Bronchus fibroblast of lung (primary cell): ENCODE data around the gene CNTNAP2. TPM values are rescaled to one million over a fixed set of nuclear protein-coding genes. Genes with fewer than 3 reads are reported as not detected.

Experiments used
- total RNA-seq: library from RNA; depleted of rRNA; stranded (reverse); fragments of >200 nt; gene quantifications from 2 replicates; pipeline ENCODE4 v1.2.3, GENCODE V29; 2015

The CNTNAP2 gene
- total RNA-seq = under 0.01 TPM in 1 of 2 replicates, not detected in the other

GRCh38 chr7:146116521-146117222 lies at the start of gene CNTNAP2:
CNTNAP2 (plus strand) TSS chr7:146116801; CDS start chr7:146116877, 76 bp downstream.

